H1 (cell line): ENCODE results near the gene MGAT5. TPM values are rescaled to one million over a fixed set of nuclear protein-coding genes. Genes with fewer than 3 reads are reported as not detected.

Experiments used
- CTCF ChIA-PET: fragments of 300-600 bp; sonication (Branson Sonifier 250); formaldehyde crosslinking; loops from one replicate; lab custom pipeline; 2021; ENCODE audit not compliant: partially characterized antibody; lab: Charles Lee
- POLR2A ChIA-PET: fragments of 300-600 bp; sonication (Branson Sonifier 250); formaldehyde crosslinking; loops from one replicate; lab custom pipeline; 2021; ENCODE audit warnings: inconsistent platforms; ENCODE audit not compliant: partially characterized antibody; lab: Charles Lee
- DNase-seq, 2 experiments: peaks; one replicate each; pipeline versions ENCODE4 v3.0.0 to v3.0.0-alpha.2; 2010 to 2022; ENCODE audit warnings: low spot score in 2 of 2, low read depth in 1 of 2, mixed read lengths in 1 of 2
- FAIRE-seq: peaks from 2 replicates; lab custom pipeline; 2011; peaks lifted over from hg19 to GRCh38; lab: Jason Lieb, UNC
- H2AFZ ChIP-seq: 2 replicates; pipeline ENCODE4 v1.8.1; 2012; ENCODE audit warnings: low read length, inconsistent platforms
- H2AK5ac ChIP-seq: 2 replicates; pipeline ENCODE4 v1.6.1; 2013; ENCODE audit warnings: low read depth, low read length
- H2BK120ac ChIP-seq: replicated peaks from 2 replicates; pipeline ENCODE3; 2013; ENCODE audit warnings: low read depth, low read length, inconsistent platforms
- H2BK12ac ChIP-seq: 2 replicates; pipeline ENCODE4 v1.6.1; 2013; ENCODE audit warnings: low read depth, low read length
- H2BK15ac ChIP-seq: 2 replicates; pipeline ENCODE4 v1.6.1; 2013; ENCODE audit warnings: low read length
- H2BK20ac ChIP-seq: 2 replicates; pipeline ENCODE4 v1.6.1; 2013; ENCODE audit warnings: low read length
- H2BK5ac ChIP-seq: 2 replicates; pipeline ENCODE4 v1.6.1; 2013; ENCODE audit warnings: low read depth, low read length
- H3K14ac ChIP-seq: 2 replicates; pipeline ENCODE4 v1.6.1; 2013; ENCODE audit warnings: inconsistent platforms; ENCODE audit not compliant: insufficient read length
- H3K18ac ChIP-seq: 2 replicates; pipeline ENCODE4 v1.6.1; 2013; ENCODE audit warnings: low read length; ENCODE audit errors: extremely low read depth
- H3K23ac ChIP-seq: 2 replicates; pipeline ENCODE4 v1.6.1; 2013; ENCODE audit warnings: inconsistent platforms; ENCODE audit not compliant: insufficient read length
- H3K23me2 ChIP-seq: 2 replicates; pipeline ENCODE4 v1.6.1; 2013; ENCODE audit warnings: low read depth, low read length
- H3K27ac ChIP-seq: 2 replicates; pipeline ENCODE4 v1.6.1; 2011; ENCODE audit warnings: low read depth, low read length, inconsistent platforms
- H3K27me3 ChIP-seq, 4 experiments: replicated peaks in 1 of 4; 1 replicate in 1 of 4; 2 replicates in 3 of 4; pipeline versions ENCODE4 v1.6.1 to v1.8.1; 2011 to 2013; ENCODE audit warnings: low read length in 3 of 4, mild to moderate bottlenecking in 3 of 4, inconsistent platforms in 2 of 4, mixed read lengths in 2 of 4, moderate library complexity in 1 of 4; ENCODE audit not compliant: control insufficient read depth in 3 of 4, insufficient read depth in 3 of 4; ENCODE audit errors: extremely low read depth in 1 of 4
- H3K36me3 ChIP-seq, 4 experiments: 2 replicates each; pipeline versions ENCODE4 v1.6.1 to v1.8.1; 2011 to 2013; ENCODE audit warnings: mild to moderate bottlenecking in 4 of 4, low read length in 3 of 4, moderate library complexity in 2 of 4, control low read depth in 1 of 4, inconsistent platforms in 1 of 4; ENCODE audit not compliant: insufficient read depth in 4 of 4, control insufficient read depth in 2 of 4
- H3K4ac ChIP-seq: replicated peaks from 2 replicates; pipeline ENCODE3; 2013; ENCODE audit warnings: low read length, low read depth, mixed read lengths, inconsistent platforms; ENCODE audit not compliant: insufficient read length
- H3K4me1 ChIP-seq, 4 experiments: replicated peaks in 1 of 4; 1 replicate in 1 of 4; 2 replicates in 3 of 4; pipeline versions ENCODE4 v1.6.1 to v1.8.1; 2011 to 2013; ENCODE audit warnings: low read length in 3 of 4, inconsistent platforms in 2 of 4, mixed read lengths in 1 of 4; ENCODE audit not compliant: insufficient read depth in 4 of 4, control insufficient read depth in 3 of 4
- H3K4me2 ChIP-seq, 2 experiments: 2 replicates each; pipeline versions ENCODE4 v1.6.1 to v1.8.1; 2011 to 2013; ENCODE audit warnings: low read depth in 2 of 2, low read length in 2 of 2, control low read depth in 1 of 2, inconsistent platforms in 1 of 2, mild to moderate bottlenecking in 1 of 2; ENCODE audit not compliant: insufficient read depth in 1 of 2
- H3K4me3 ChIP-seq, 4 experiments: fragments of 200-600, 300-600 bp in 1 of 4; sonication (generic), shearing (Covaris generic), sonication (Bioruptor Twin) in 1 of 4; 2 replicates each; pipeline versions ENCODE4 v1.5.1 to v1.8.1; 2011 to 2016; ENCODE audit warnings: low read length in 4 of 4, low read depth in 3 of 4, control low read depth in 2 of 4, inconsistent platforms in 2 of 4, mild to moderate bottlenecking in 2 of 4, mixed read lengths in 1 of 4, moderate library complexity in 1 of 4; ENCODE audit not compliant: insufficient read depth in 2 of 4; ENCODE audit errors: extremely low read depth in 1 of 4
- H3K56ac ChIP-seq: replicated peaks from 2 replicates; pipeline ENCODE3; 2013; ENCODE audit warnings: low read depth, mild to moderate bottlenecking, mixed read lengths, low read length, inconsistent platforms; ENCODE audit not compliant: insufficient read length
- H3K79me1 ChIP-seq: 2 replicates; pipeline ENCODE4 v1.6.1; 2013; ENCODE audit warnings: low read depth, low read length, control low read depth
- H3K79me2 ChIP-seq, 2 experiments: 2 replicates each; pipeline versions ENCODE4 v1.6.1 to v1.8.1; 2012 to 2013; ENCODE audit warnings: low read length in 2 of 2, mild to moderate bottlenecking in 2 of 2, inconsistent platforms in 1 of 2; ENCODE audit not compliant: insufficient read depth in 2 of 2, control insufficient read depth in 1 of 2
- H3K9ac ChIP-seq, 4 experiments: replicated peaks in 1 of 4; 1 replicate in 1 of 4; 2 replicates in 3 of 4; pipeline versions ENCODE4 v1.6.1 to v1.8.1; 2011 to 2013; ENCODE audit warnings: low read depth in 3 of 4, low read length in 3 of 4, control low read depth in 2 of 4, mild to moderate bottlenecking in 2 of 4, moderate library complexity in 2 of 4, inconsistent platforms in 1 of 4; ENCODE audit errors: extremely low read depth in 1 of 4
- H3K9me3 ChIP-seq, 2 experiments: 2 replicates each; pipeline versions ENCODE4 v1.6.1 to v1.8.1; 2012 to 2013; ENCODE audit warnings: mild to moderate bottlenecking in 2 of 2, moderate library complexity in 2 of 2, control low read depth in 1 of 2, inconsistent platforms in 1 of 2, low read depth in 1 of 2, low read length in 1 of 2, mixed read lengths in 1 of 2; ENCODE audit not compliant: insufficient read depth in 2 of 2
- H4K20me1 ChIP-seq, 2 experiments: replicated peaks in 1 of 2; 2 replicates each; pipeline versions ENCODE3 to v1.8.1; 2011 to 2013; ENCODE audit warnings: inconsistent platforms in 2 of 2, low read length in 2 of 2, mild to moderate bottlenecking in 1 of 2; ENCODE audit not compliant: insufficient read depth in 2 of 2, control insufficient read depth in 1 of 2
- H4K5ac ChIP-seq: 2 replicates; pipeline ENCODE4 v1.6.1; 2013; ENCODE audit warnings: low read length, low read depth, mixed read lengths, inconsistent platforms; ENCODE audit not compliant: insufficient read length
- H4K8ac ChIP-seq: 2 replicates; pipeline ENCODE4 v1.8.0; 2013; ENCODE audit warnings: mild to moderate bottlenecking, moderate library complexity, low read length, inconsistent platforms; ENCODE audit not compliant: insufficient read depth; ENCODE audit errors: extremely low read depth
- H4K91ac ChIP-seq: replicated peaks from 2 replicates; pipeline ENCODE3; 2013; ENCODE audit warnings: low read length, mixed read lengths, inconsistent platforms; ENCODE audit not compliant: insufficient read length
- HDAC6 ChIP-seq: IDR thresholded peaks from one replicate; pipeline ENCODE4 v1.7.1; 2012; ENCODE audit warnings: low read depth, mild to moderate bottlenecking, inconsistent platforms, low read length, moderate library complexity
- NRF1 ChIP-seq: IDR thresholded peaks from 2 replicates; pipeline ENCODE4 v1.6.1; 2011; ENCODE audit warnings: mild to moderate bottlenecking, low read depth, low read length, improper control_type of control experiment
- RAD21 ChIP-seq, 2 experiments: IDR thresholded peaks in 1 of 2; conservative IDR thresholded peaks in 1 of 2; 2 replicates each; pipeline ENCODE4 v1.6.1; 2011; ENCODE audit warnings: low read depth in 2 of 2, low read length in 2 of 2, improper control_type of control experiment in 1 of 2, inconsistent platforms in 1 of 2, mild to moderate bottlenecking in 1 of 2, moderate library complexity in 1 of 2
- RXRA ChIP-seq: IDR thresholded peaks from 2 replicates; pipeline ENCODE4 v1.6.1; 2011; ENCODE audit warnings: low read depth, mild to moderate bottlenecking, low read length, moderate library complexity; ENCODE audit not compliant: insufficient read depth
- SUZ12 ChIP-seq: fragments of 200-600 bp; sonication (generic); IDR thresholded peaks from 2 replicates; pipeline ENCODE4 v1.6.1; 2012; ENCODE audit warnings: mild to moderate bottlenecking, inconsistent platforms, low read length, moderate library complexity, mixed read lengths
- WGBS, 2 experiments: shearing (Covaris generic) in 1 of 2; methylation state at CpG; one replicate each; pipeline versions ENCODE4 v1.1.6 to v1.1.7; 2013 to 2015; ENCODE audit warnings: low lambda C conversion rate in 2 of 2, mixed read lengths in 2 of 2, inconsistent platforms in 1 of 2, low coverage in 1 of 2, missing lambda C conversion rate in 1 of 2; ENCODE audit not compliant: insufficient replicate concordance in 2 of 2, insufficient coverage in 1 of 2, insufficient read length in 1 of 2; ENCODE audit errors: extremely low coverage in 1 of 2, missing lambda C conversion rate in 1 of 2; 5-methylcytosine and 5-hydroxymethylcytosine counted together
- polyA plus RNA-seq, 7 experiments: library from polyadenylated mRNA; depleted of rRNA in 3 of 7; stranded (reverse) in 5 of 7; unstranded in 2 of 7; fragments of >200 nt in 5 of 7; fragments of 200-250 nt in 2 of 7; gene quantifications; 1 replicate in 5 of 7; 2 replicates in 1 of 7; 4 replicates in 1 of 7; pipeline versions ENCODE4 v1.2.1 to v1.2.3, GENCODE V29; 2011 to 2013; ENCODE audit warnings: missing spikeins in 2 of 7, mixed read lengths in 2 of 7
- total RNA-seq: library from RNA; stranded (reverse); fragmentation: NEBNext Ultra II Directional; extraction: Animal tissue kit (Norgen Biotek cat#: 25700); gene quantifications from 2 replicates; pipeline ENCODE4 v1.2.1, GENCODE V29; 2021
- TF ChIP-seq, protein P1 (sequence below): IDR thresholded peaks from 2 replicates; pipeline ENCODE4 v1.6.1; 2012; ENCODE audit warnings: inconsistent platforms
- TF ChIP-seq, protein P2 (sequence below): IDR thresholded peaks from 2 replicates; pipeline ENCODE4 v1.6.1; 2011; ENCODE audit warnings: low read length, improper control_type of control experiment

The MGAT5 gene
- total and polyA plus RNA-seq, 2 of the 8 experiments (the other 6 are each of a cell fraction or from before 2014, with no cell fraction given) = 11.2 to 49.2 TPM

DNA sequence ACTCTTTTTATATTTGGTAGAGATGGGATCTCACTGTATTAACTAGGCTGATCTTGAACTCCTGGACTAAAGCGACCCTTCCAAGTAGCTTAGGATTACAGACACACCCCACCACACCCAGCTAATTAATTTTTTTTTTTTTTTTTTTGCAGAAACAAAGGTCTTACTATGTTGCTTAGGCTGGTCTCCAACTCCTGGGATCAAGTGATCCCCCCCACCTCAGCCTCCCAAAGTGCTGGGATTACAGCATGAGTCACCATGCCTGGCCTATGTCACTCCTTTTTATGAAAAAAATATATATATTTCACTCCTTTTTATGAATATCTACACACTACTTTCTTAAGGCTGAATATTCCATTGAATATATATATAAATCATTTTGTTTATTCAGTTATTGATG lies 162.8 kb downstream of the MGAT5 start:
- Histone ChIP-seq H2BK15ac (no peak overlapping the region), H3K4ac (no peak overlapping the region), H3K23me2 (no peaks in the 10 kb centered on the region), H2AFZ (no peak overlapping the region), H2BK120ac (no peak overlapping the region), H2AK5ac (no peak overlapping the region), H4K20me1 (peaks cover 0 to 2% of the 10 kb centered on the region in 2 experiments), H2BK5ac (no peak overlapping the region), H3K27me3 (no peaks in the 10 kb centered on the region), H3K36me3 (peaks cover 0 to 5% (median 0%) of the 10 kb centered on the region in 4 experiments; a peak in 1 of 8 replicates), H3K27ac (no peak overlapping the region), H3K23ac (no peak overlapping the region), H3K9me3 (no peaks in the 10 kb centered on the region), H3K14ac (no peak overlapping the region), H3K4me1 (peaks cover 0 to 6% (median 0%) of the 10 kb centered on the region in 4 experiments; a peak in 1 of 7 replicates), H3K79me2 (no peaks in the 10 kb centered on the region), H3K79me1 (no peaks in the 10 kb centered on the region), H2BK20ac (no peak overlapping the region), H3K56ac (no peak overlapping the region), H3K9ac (no peak overlapping the region), H3K4me3 (no peak overlapping the region), H3K4me2 (no peak overlapping the region), H4K8ac (no peak overlapping the region), H3K18ac (no peak overlapping the region), H2BK12ac (no peak overlapping the region), H4K5ac (no peak overlapping the region), H4K91ac (no peak overlapping the region)
- 70% methylated on average over 1 of the region's 1 CpG; no CpG with 5 or more reads in 1 of the 2 experiments for WGBS, 2 experiments
- ChIA-PET POLR2A (no interaction called here), CTCF (interaction anchor here (0.6 to 1.8 kb wide), 3 partner anchors 34 to 246 kb away, joined by 3 to 13 read pairs (median 3); no protein-coding TSS in a partner anchor)
- DNase-seq (no peak), FAIRE-seq (no peak)
- TF ChIP-seq, protein P1, sequence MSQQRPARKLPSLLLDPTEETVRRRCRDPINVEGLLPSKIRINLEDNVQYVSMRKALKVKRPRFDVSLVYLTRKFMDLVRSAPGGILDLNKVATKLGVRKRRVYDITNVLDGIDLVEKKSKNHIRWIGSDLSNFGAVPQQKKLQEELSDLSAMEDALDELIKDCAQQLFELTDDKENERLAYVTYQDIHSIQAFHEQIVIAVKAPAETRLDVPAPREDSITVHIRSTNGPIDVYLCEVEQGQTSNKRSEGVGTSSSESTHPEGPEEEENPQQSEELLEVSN = no peak
- no peak for TF ChIP-seq RAD21 (IDR thresholded peaks at IDR 0.05 in 1 of 2, conservative IDR thresholded peaks at IDR 0.05 in 1 of 2; ENCODE audit: low read depth in 2 of 2, low read length in 2 of 2)
- TF ChIP-seq NRF1 = no peak
- no peak for TF ChIP-seq SUZ12
- TF ChIP-seq HDAC6 = no peak
- TF ChIP-seq, protein P2, sequence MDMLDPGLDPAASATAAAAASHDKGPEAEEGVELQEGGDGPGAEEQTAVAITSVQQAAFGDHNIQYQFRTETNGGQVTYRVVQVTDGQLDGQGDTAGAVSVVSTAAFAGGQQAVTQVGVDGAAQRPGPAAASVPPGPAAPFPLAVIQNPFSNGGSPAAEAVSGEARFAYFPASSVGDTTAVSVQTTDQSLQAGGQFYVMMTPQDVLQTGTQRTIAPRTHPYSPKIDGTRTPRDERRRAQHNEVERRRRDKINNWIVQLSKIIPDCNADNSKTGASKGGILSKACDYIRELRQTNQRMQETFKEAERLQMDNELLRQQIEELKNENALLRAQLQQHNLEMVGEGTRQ = no peak
- no peak for TF ChIP-seq RXRA
